ENCODE data around the gene SULT1C4. TPM values are rescaled to one million over a fixed set of nuclear protein-coding genes. Genes with fewer than 3 reads are reported as not detected.

SULT1C4 gene
- total and polyA plus RNA-seq, 2 of the 8 experiments (the other 6 are each of a cell fraction or from before 2014, with no cell fraction given) = 1.5 to 2.1 TPM

DNA sequence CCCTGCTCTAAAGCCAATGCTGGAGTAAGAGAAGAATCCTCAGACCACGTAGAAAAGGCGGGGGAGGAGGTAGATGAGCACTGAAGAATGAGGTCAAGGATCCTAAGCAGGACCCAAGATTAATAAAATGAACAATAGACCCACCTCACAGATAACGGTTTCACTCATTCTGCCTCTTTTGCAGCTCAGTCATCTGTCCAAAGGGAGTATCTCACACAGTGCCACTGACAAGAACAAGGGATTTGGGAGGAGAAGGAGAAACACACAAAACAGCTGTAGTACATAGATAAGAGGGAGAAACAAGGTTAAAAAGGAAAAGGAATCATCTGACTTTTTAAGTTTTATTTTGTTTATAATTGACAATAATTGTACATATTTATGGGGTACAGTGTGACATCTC lies 30.9 kb upstream of the SULT1C4 start:
- Histone ChIP-seq H3K4ac (replicated peaks; ENCODE audit: insufficient read length, low read depth, low read length) (no peak overlapping the region), H4K20me1 (replicated peaks in 1 of 2; ENCODE audit: control insufficient read depth in 1 of 2, insufficient read depth in 2 of 2, low read length in 2 of 2) (no peaks in the 10 kb centered on the region), H2BK12ac (ENCODE audit: low read depth, low read length) (no peak overlapping the region), H2BK15ac (ENCODE audit: low read length) (no peak overlapping the region), H3K79me1 (ENCODE audit: low read depth, low read length) (no peaks in the 10 kb centered on the region), H2BK20ac (ENCODE audit: low read length) (no peak overlapping the region), H4K5ac (ENCODE audit: insufficient read length, low read depth, low read length) (no peak overlapping the region), H3K27me3 (replicated peaks in 1 of 4; ENCODE audit: control insufficient read depth in 3 of 4, extremely low read depth in 1 of 4, insufficient read depth in 3 of 4, low read length in 3 of 4) (no peaks in the 10 kb centered on the region), H3K79me2 (ENCODE audit: control insufficient read depth in 1 of 2, insufficient read depth in 2 of 2, low read length in 2 of 2) (no peaks in the 10 kb centered on the region), H3K4me1 (replicated peaks in 1 of 4; ENCODE audit: control insufficient read depth in 3 of 4, insufficient read depth in 4 of 4, low read length in 3 of 4) (peaks cover 0 to 2% (median 0%) of the 10 kb centered on the region in 4 experiments; a peak in 2 of 7 replicates), H3K27ac (ENCODE audit: low read depth, low read length) (no peak overlapping the region), H3K14ac (ENCODE audit: insufficient read length) (no peak overlapping the region), H3K23ac (ENCODE audit: insufficient read length) (no peak overlapping the region), H3K4me3 (ENCODE audit: extremely low read depth in 1 of 4, insufficient read depth in 2 of 4, low read depth in 3 of 4, low read length in 4 of 4) (no peak overlapping the region), H3K36me3 (ENCODE audit: control insufficient read depth in 2 of 4, insufficient read depth in 4 of 4, low read length in 3 of 4) (no peaks in the 10 kb centered on the region), H2AFZ (ENCODE audit: low read length) (no peak overlapping the region), H3K18ac (ENCODE audit: extremely low read depth, low read length) (no peak overlapping the region), H3K9me3 (ENCODE audit: insufficient read depth in 2 of 2, low read depth in 1 of 2, low read length in 1 of 2) (no peaks in the 10 kb centered on the region), H4K8ac (ENCODE audit: extremely low read depth, insufficient read depth, low read length) (no peak overlapping the region), H3K23me2 (ENCODE audit: low read depth, low read length) (no peaks in the 10 kb centered on the region), H3K9ac (replicated peaks in 1 of 4; ENCODE audit: extremely low read depth in 1 of 4, low read depth in 3 of 4, low read length in 3 of 4) (no peak overlapping the region), H4K91ac (replicated peaks; ENCODE audit: insufficient read length, low read length) (no peak overlapping the region), H3K56ac (replicated peaks; ENCODE audit: insufficient read length, low read depth, low read length) (no peak overlapping the region), H3K4me2 (ENCODE audit: insufficient read depth in 1 of 2, low read depth in 2 of 2, low read length in 2 of 2) (no peak overlapping the region), H2BK5ac (ENCODE audit: low read depth, low read length) (no peak overlapping the region), H2BK120ac (replicated peaks; ENCODE audit: low read depth, low read length) (no peak overlapping the region), H2AK5ac (ENCODE audit: low read depth, low read length) (no peak overlapping the region)
- WGBS, 2 experiments (ENCODE audit: extremely low coverage in 1 of 2, insufficient coverage in 1 of 2, insufficient read length in 1 of 2, insufficient replicate concordance in 2 of 2, low coverage in 1 of 2, low lambda C conversion rate in 2 of 2, missing lambda C conversion rate in 1 of 2) = 90% methylated on average over 3 of the region's 3 CpGs; no CpG with 5 or more reads in 1 of the 2 experiments
- POLR2A ChIA-PET (ENCODE audit: partially characterized antibody) = interaction anchor here (1.1 kb wide), 1 partner anchor 102 kb away, joined by 3 read pairs; the partner anchor contains the start of gene GCC2
- no peak for FAIRE-seq
- DNase-seq (ENCODE audit: low read depth in 1 of 2, low spot score in 2 of 2) = no peak
- CTCF ChIA-PET (ENCODE audit: partially characterized antibody) = interaction anchor here (0.8 to 1.2 kb wide), 2 partner anchors 15 to 238 kb away, joined by 3 read pairs; no protein-coding TSS in a partner anchor
- TF ChIP-seq RAD21 (IDR thresholded peaks at IDR 0.05 in 1 of 2, conservative IDR thresholded peaks at IDR 0.05 in 1 of 2; ENCODE audit: low read depth in 2 of 2, low read length in 2 of 2) (no peak), RXRA (IDR thresholded peaks at IDR 0.05; ENCODE audit: insufficient read depth, low read depth, low read length) (no peak), RNF2 (IDR thresholded peaks at IDR 0.05; ENCODE audit: borderline replicate concordance, low read depth, low read length, missing control alignments, poor library complexity, severe bottlenecking) (no peak), EGR1 (IDR thresholded peaks at IDR 0.05; ENCODE audit: borderline replicate concordance, low read depth, low read length) (no peak), ZNF274 (IDR thresholded peaks at IDR 0.05; ENCODE audit: borderline replicate concordance, extremely low read depth, low read length) (no peak), SUZ12 (IDR thresholded peaks at IDR 0.05; ENCODE audit: low read length) (no peak), SIX5 (IDR thresholded peaks at IDR 0.05; ENCODE audit: low read depth, low read length) (no peak), POLR2A (IDR thresholded peaks at IDR 0.05; ENCODE audit: control extremely low read depth in 1 of 2, low read depth in 2 of 2, low read length in 2 of 2) (no peak), SP4 (IDR thresholded peaks at IDR 0.05; ENCODE audit: low read length) (no peak), POU5F1 (IDR thresholded peaks at IDR 0.05; ENCODE audit: low read depth, low read length) (no peak), FOSL1 (IDR thresholded peaks at IDR 0.05; ENCODE audit: insufficient read depth, low read depth, low read length) (no peak), CHD2 (IDR thresholded peaks at IDR 0.05; ENCODE audit: low read length) (no peak), NANOG (IDR thresholded peaks at IDR 0.05; ENCODE audit: insufficient read depth, low read depth, low read length, poor library complexity, severe bottlenecking) (no peak), MAX (IDR thresholded peaks at IDR 0.05) (no peak)

All from H1 (cell line).